Colonic mucosa (tissue), 4 donors: ENCODE data around the gene RAG1. TPM values are rescaled to one million over a fixed set of nuclear protein-coding genes. Genes with fewer than 3 reads are reported as not detected.

Experiments
- DNase-seq: peaks from one replicate; pipeline ENCODE4 v3.0.0-alpha.2; 2020
- H3K27ac ChIP-seq: fragments of 200-600 bp; one replicate; pipeline ENCODE4 v1.8.0; 2021
- H3K27me3 ChIP-seq: fragments of 200-600 bp; one replicate; pipeline ENCODE4 v1.8.0; 2021
- H3K36me3 ChIP-seq: fragments of 200-600 bp; one replicate; pipeline ENCODE4 v1.8.0; 2021
- H3K4me1 ChIP-seq: fragments of 200-600 bp; one replicate; pipeline ENCODE4 v1.8.0; 2021; ENCODE audit warnings: mild to moderate bottlenecking
- H3K4me3 ChIP-seq: fragments of 200-600 bp; one replicate; pipeline ENCODE4 v1.8.0; 2021
- H3K9ac ChIP-seq, 2 donors: one replicate each; pipeline ENCODE4 v1.7.0; 2013; ENCODE audit warnings: control low read depth in 2 of 2, low read depth in 2 of 2, low read length in 2 of 2
- H3K9me3 ChIP-seq: fragments of 200-600 bp; one replicate; pipeline ENCODE4 v1.8.0; 2021
- CTCF ChIP-seq: fragments of 200-600 bp; IDR thresholded peaks from one replicate; pipeline ENCODE4 v1.8.0; 2022; ENCODE audit warnings: antibody characterized with exemption, mild to moderate bottlenecking
- intact Hi-C: fragments of 100-400 bp; cut with DNase I; formaldehyde crosslinking; loops from one replicate; pipeline ENCODE4 v1.14.1; 2022
- total RNA-seq, 2 donors: library from RNA; stranded (reverse); fragmentation: NEBNext Ultra II Directional in 1 of 2; extraction: Animal tissue kit (Norgen Biotek cat#: 25700) in 1 of 2; gene quantifications; one replicate each; pipeline ENCODE4 v1.2.1, GENCODE V29; 2021
- donor health status: healthy.
- donor health status: DM: no; HTN: no; CAD: no.
- donor health status: DM: no; HTN: no; CAD: no.

Gene RAG1
- total RNA-seq, 2 donors from 2014 or later, result 0.47 to 1.5 TPM

- H3K4me1 ChIP-seq, result no peaks in the 10 kb centered on the region
- intact Hi-C loops, result no loop called here
- no peaks in the 10 kb centered on the region for H3K9me3 ChIP-seq
- TF ChIP-seq CTCF, result no peak
- DNase-seq, result no peak
- H3K27ac ChIP-seq, result no peak overlapping the region
- no peaks in the 10 kb centered on the region for H3K36me3 ChIP-seq
- no peak overlapping the region for H3K4me3 ChIP-seq
- H3K9ac ChIP-seq, result no peak overlapping the region
- no peaks in the 10 kb centered on the region for H3K27me3 ChIP-seq
Observed at GRCh38 chr11:36609383-36609782, 41.6 kb downstream of the RAG1 start.

- Histone ChIP-seq H3K27ac (no peak overlapping the region), H3K9me3 (no peaks in the 10 kb centered on the region), H3K4me1 (no peaks in the 10 kb centered on the region), H3K36me3 (no peaks in the 10 kb centered on the region), H3K27me3 (no peaks in the 10 kb centered on the region), H3K9ac (no peak overlapping the region), H3K4me3 (no peak overlapping the region)
- TF ChIP-seq CTCF, result no peak
- DNase-seq, result no peak
- intact Hi-C loops, result no loop called here
Observed at GRCh38 chr11:36615826-36616225, 48.0 kb downstream of the RAG1 start.

DNA sequence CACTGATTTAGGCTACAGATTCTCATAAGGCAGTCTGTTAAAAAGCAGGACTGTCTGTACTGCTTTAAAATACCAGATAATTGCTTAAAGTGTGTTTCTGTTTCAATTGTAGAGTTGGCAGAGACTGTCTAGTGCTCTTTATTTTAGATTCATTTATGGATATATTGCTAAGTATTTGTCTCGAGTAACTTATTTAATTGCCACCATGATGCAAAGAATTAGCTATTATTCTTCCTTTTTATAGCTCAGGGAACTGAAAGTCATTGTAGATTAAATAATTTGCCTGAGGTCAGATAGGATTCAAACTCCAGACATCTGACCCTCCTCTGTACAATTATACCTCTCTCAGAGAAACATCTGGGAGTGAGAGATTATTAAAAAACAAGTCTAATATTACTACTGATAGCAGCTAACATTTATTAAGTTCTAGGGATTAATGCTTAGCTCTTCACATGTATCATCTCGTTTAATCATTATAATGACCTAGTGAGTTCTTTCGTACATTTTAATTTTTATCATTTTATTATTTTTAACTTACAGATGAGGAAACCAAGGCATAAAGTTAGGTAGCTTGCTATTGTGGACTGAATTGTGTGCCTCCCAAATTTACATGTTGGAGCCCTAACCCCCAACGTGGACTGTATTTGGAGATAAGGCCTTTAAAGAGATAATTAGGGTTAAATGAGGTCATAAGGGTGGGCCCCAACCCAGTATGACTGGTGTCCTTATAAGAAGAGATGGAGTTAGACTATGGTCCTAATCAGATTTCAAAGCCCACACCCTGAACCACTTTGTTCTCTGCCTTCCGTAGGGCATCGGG lies 49.9 kb downstream of the RAG1 start:
- Histone ChIP-seq H3K27me3 (no peaks in the 10 kb centered on the region), H3K9me3 (no peaks in the 10 kb centered on the region), H3K9ac (no peak overlapping the region), H3K27ac (no peak overlapping the region), H3K4me3 (no peak overlapping the region), H3K4me1 (no peaks in the 10 kb centered on the region), H3K36me3 (no peaks in the 10 kb centered on the region)
- intact Hi-C loops, result no loop called here
- DNase-seq, result no peak
- TF ChIP-seq CTCF, result no peak

DNA sequence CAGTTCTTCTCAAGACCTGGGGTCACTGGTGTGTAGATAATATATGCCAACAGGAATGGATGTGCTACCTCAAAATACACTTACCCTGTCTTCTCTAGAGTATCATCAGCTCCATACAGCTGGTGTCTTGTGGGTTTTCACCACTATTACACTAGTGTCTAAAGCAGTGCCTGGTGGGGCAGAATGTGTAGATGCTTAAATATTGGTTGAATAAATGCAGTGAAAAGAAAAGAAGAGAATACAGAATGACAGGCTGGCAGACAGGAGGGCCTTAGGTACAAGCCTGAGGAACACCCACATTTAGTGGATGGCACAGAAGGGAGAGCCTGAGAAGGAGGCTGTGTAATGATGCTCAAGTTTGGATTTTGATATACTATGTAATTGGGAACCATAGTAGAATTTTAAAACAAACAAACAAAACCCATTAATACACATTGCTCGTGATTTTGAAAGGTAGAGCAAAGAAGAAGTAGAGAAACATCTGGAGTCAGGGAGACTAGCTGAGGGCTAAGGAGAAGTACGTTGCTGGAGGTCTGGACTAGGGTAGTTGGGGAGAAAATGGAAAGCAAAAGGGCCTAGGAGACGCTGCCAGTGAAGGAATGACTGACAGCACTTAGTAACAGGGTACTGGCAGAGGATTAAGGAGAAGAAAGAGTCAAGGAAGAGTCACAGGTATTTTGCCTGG lies 50.7 kb downstream of the RAG1 start:
- H3K27ac ChIP-seq, result no peak overlapping the region
- no peak for DNase-seq
- no peak overlapping the region for H3K9ac ChIP-seq
- H3K4me3 ChIP-seq, result no peak overlapping the region
- TF ChIP-seq CTCF, result no peak
- no peaks in the 10 kb centered on the region for H3K27me3 ChIP-seq
- no peaks in the 10 kb centered on the region for H3K36me3 ChIP-seq
- no peaks in the 10 kb centered on the region for H3K4me1 ChIP-seq
- no peaks in the 10 kb centered on the region for H3K9me3 ChIP-seq
- intact Hi-C loops, result no loop called here

- Histone ChIP-seq H3K27me3 (no peaks in the 10 kb centered on the region), H3K27ac (no peak overlapping the region), H3K4me1 (no peaks in the 10 kb centered on the region), H3K9me3 (no peaks in the 10 kb centered on the region), H3K4me3 (no peak overlapping the region), H3K36me3 (no peaks in the 10 kb centered on the region), H3K9ac (no peak overlapping the region)
- DNase-seq, result no peak
- intact Hi-C loops, result no loop called here
- no peak for TF ChIP-seq CTCF
Observed at GRCh38 chr11:36619502-36619901, 51.7 kb downstream of the RAG1 start.
